ENCODE measurements around the gene FOXN4.

The FOXN4 gene

GRCh38 chr12:109288571-109288970, 20.5 kb downstream of the FOXN4 start:
- Histone ChIP-seq H3K4me2 (ENCODE audit: low read length) (no peak overlapping the region), H3K36me3 (ENCODE audit: insufficient read depth, low read length) (no peaks in the 10 kb centered on the region), H3K9ac (ENCODE audit: low read length) (no peak overlapping the region), H4K20me1 (ENCODE audit: insufficient read depth, low read length) (no peaks in the 10 kb centered on the region), H2AFZ (ENCODE audit: low read length) (no peak overlapping the region), H3K79me2 (ENCODE audit: insufficient read depth, low read length) (no peaks in the 10 kb centered on the region), H3K27me3 (ENCODE audit: insufficient read depth, low read length) (no peaks in the 10 kb centered on the region), H3K9me3 (ENCODE audit: low read length) (no peaks in the 10 kb centered on the region), H3K27ac (ENCODE audit: low read depth, low read length, poor library complexity, severe bottlenecking) (no peak overlapping the region), H3K4me3 (ENCODE audit: low read depth, low read length, poor library complexity, severe bottlenecking) (no peak overlapping the region), H3K4me1 (ENCODE audit: insufficient read depth, low read length, severe bottlenecking) (no peaks in the 10 kb centered on the region), H3F3A (ENCODE audit: insufficient read depth, low read length) (no peaks in the 10 kb centered on the region), H3K9me2 (ENCODE audit: low read depth, low read length) (no peaks in the 10 kb centered on the region)
- TF ChIP-seq CTCF (IDR thresholded peaks at IDR 0.05; ENCODE audit: low read length) (no peak), EZH2 (IDR thresholded peaks at IDR 0.05; ENCODE audit: borderline replicate concordance, low read length) (no peak)

DNA sequence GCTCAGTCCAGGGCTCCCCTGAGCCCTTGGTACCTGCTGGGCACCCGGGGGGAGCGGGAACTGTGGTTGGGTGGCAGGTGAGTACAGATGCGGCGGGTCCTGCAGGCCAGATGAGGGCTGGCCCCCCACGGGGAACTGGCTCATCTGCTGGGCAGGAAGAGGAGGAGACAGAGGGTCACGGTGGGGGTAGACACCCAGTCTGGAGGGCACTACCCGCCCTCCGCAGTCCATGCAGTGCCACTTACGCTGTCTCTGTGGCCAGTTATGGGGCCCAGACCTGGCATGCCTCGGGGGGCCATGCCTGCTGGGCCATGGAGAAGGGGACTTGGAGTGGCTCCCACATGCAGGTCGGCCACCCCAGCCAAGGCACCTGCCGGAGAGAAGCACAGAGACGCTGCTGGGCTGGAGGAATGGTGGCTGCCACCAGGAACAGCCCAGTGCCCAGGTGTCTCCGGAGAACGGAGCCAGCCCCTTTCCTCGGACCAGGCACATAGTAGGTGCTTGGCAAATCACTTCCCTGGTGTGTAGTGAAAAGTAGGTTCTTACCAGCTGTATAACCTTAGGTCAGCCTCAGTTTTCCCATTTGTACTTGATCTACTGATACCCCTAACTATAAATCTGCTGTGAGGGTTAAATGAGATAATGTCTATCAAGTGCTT, 21.1 kb downstream of the FOXN4 start:
- no peak overlapping the region for H3K27ac ChIP-seq (ENCODE audit: low read depth, low read length, poor library complexity, severe bottlenecking)
- H3F3A ChIP-seq (ENCODE audit: insufficient read depth, low read length): no peaks in the 10 kb centered on the region
- H3K36me3 ChIP-seq (ENCODE audit: insufficient read depth, low read length): no peaks in the 10 kb centered on the region
- H3K9me2 ChIP-seq (ENCODE audit: low read depth, low read length): no peaks in the 10 kb centered on the region
- H3K4me1 ChIP-seq (ENCODE audit: insufficient read depth, low read length, severe bottlenecking): no peaks in the 10 kb centered on the region
- no peak for TF ChIP-seq EZH2 (IDR thresholded peaks at IDR 0.05; ENCODE audit: borderline replicate concordance, low read length)
- TF ChIP-seq CTCF (IDR thresholded peaks at IDR 0.05; ENCODE audit: low read length): no peak
- H4K20me1 ChIP-seq (ENCODE audit: insufficient read depth, low read length): no peaks in the 10 kb centered on the region
- no peaks in the 10 kb centered on the region for H3K79me2 ChIP-seq (ENCODE audit: insufficient read depth, low read length)
- H2AFZ ChIP-seq (ENCODE audit: low read length): no peak overlapping the region
- no peak overlapping the region for H3K4me2 ChIP-seq (ENCODE audit: low read length)
- no peak overlapping the region for H3K9ac ChIP-seq (ENCODE audit: low read length)
- H3K4me3 ChIP-seq (ENCODE audit: low read depth, low read length, poor library complexity, severe bottlenecking): no peak overlapping the region
- H3K9me3 ChIP-seq (ENCODE audit: low read length): no peaks in the 10 kb centered on the region
- H3K27me3 ChIP-seq (ENCODE audit: insufficient read depth, low read length): no peaks in the 10 kb centered on the region

GRCh38 chr12:109287181-109287580, 21.9 kb downstream of the FOXN4 start:
- Histone ChIP-seq H3K9ac (ENCODE audit: low read length) (no peak overlapping the region), H3K9me2 (ENCODE audit: low read depth, low read length) (no peaks in the 10 kb centered on the region), H3K27me3 (ENCODE audit: insufficient read depth, low read length) (no peaks in the 10 kb centered on the region), H2AFZ (ENCODE audit: low read length) (no peak overlapping the region), H3K4me1 (ENCODE audit: insufficient read depth, low read length, severe bottlenecking) (no peaks in the 10 kb centered on the region), H3K79me2 (ENCODE audit: insufficient read depth, low read length) (no peaks in the 10 kb centered on the region), H3K27ac (ENCODE audit: low read depth, low read length, poor library complexity, severe bottlenecking) (no peak overlapping the region), H4K20me1 (ENCODE audit: insufficient read depth, low read length) (no peaks in the 10 kb centered on the region), H3F3A (ENCODE audit: insufficient read depth, low read length) (no peaks in the 10 kb centered on the region), H3K4me2 (ENCODE audit: low read length) (no peak overlapping the region), H3K9me3 (ENCODE audit: low read length) (no peaks in the 10 kb centered on the region), H3K36me3 (ENCODE audit: insufficient read depth, low read length) (no peaks in the 10 kb centered on the region), H3K4me3 (ENCODE audit: low read depth, low read length, poor library complexity, severe bottlenecking) (no peak overlapping the region)
- TF ChIP-seq CTCF (IDR thresholded peaks at IDR 0.05; ENCODE audit: low read length) (no peak), EZH2 (IDR thresholded peaks at IDR 0.05; ENCODE audit: borderline replicate concordance, low read length) (no peak)

Data from OCI-LY1 (cell line).